Stimulated activated CD4-positive, alpha-beta T cell treated with anti-CD3 and anti-CD28 coated beads, Interleukin-4, amount 100 ng/mL, for 1 hour (primary cell): Measurements from ENCODE around the gene OR7C1.
"Not testable (repeated sequence)": the region's sequence is repeated elsewhere in the genome, so short reads cannot be mapped to it uniquely, and the experiment has no call there.

Experiments used
- DNase-seq: peaks from one replicate; pipeline ENCODE4 v3.0.0-alpha.2; 2020

Gene OR7C1

GRCh38 chr19:14783410-14783998 is 51.5 kb downstream of the OR7C1 start:
- not testable (repeated sequence) for DNase-seq

DNA sequence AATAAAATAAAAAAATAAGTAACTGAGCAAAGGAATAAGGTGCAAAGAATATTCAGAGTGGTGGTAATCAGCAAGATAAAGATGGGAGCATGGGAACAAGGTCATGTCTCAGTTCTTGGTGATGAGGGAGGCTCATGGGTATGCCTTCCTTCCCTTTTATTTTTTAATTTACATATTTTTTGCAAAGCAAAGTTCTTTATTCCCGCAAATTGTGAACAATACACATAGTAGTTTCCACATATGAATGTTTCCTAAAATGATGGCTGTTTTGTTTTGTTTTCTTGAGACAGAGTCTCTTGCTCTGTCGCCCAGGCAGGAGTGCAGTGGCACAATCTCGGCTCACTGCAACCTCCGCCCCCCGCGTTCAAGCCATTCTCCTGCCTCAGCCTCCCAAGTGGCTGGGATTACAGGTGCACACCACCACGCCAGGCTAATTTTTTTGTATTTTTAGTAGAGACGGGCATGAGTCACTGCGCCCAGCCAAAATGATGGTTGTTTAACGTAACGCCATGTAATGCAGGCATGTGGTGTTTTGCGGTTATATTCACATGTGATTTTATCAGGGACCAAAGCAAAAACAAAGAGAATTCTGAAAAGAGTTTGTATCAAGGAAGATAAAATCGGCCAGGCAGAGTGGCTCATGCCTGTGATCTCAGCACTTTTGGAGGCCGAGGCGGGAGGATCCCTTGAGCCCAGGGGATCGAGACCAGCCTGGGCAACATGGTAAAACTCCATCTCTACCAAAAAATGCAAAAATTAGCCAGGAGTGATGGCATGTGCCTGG is 52.2 kb downstream of the OR7C1 start:
- no peak for DNase-seq

DNA sequence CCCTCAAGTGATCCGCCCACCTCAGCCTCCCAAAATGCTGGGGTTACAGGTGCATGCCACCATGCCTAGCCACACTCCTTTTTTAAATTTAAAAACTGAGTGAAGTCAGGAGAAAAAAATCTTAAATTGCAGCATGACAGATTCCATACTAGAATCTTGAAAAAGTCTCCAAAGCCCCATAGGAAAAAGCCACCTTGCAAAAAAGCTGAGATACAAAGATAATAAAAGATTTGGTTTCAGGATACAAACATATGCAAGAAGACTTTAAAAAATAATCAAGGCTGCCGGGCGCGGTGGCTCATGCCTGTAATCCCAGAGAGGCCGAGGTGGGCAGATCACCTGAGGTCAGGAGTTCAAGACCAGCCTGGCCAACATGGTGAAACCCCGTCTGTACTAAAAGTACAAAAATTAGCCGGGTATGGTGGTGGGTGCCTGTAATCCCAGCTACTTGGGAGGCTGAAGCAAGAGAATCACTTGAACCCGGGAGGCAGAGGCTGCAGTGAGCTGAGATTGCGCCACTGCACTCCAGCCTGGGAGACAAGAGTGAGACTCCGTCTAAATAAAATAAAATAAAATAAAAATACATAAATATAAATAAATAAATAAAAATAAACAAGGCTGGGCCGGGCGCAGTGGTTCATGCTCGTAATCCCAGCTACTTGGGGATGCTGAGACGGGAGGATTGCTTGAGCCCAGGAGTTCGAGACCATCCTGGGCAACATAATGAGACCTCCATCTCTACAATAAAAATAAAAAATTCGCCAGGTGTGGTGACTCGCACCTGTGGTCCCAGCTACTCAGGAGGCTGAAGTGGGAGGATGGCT is 53.1 kb downstream of the OR7C1 start:
- not testable (repeated sequence) for DNase-seq

DNA sequence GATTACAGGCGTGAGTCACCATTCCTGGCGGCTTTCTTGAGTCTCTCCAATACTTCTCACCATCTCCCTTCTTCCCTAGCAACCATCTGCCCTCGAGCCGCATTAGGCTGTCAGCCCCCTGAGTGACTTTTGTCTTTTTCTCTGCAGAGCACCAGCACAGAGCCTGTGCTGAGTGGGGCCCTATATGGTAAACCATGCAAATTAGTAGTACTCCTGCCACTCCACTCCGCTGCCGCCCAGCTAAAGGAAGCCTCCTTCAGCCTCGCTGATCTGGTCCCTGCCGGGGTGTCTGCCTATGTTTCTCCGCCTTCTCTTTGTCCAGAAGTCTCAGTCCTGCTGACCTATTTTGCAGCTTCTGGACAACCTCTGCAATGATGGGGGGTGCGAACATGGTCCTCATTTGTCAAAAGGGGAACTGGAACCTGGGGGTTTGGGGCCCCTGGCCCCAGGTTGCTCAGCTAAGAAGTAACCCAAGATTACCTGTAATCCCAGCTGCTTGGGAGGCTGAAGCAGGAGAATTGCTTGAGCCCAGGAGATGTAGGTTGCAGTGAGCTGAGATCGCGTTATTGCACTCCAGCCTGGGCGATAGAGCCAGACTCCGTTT is 54.3 kb downstream of the OR7C1 start:
- not testable (repeated sequence) for DNase-seq

- no peak for DNase-seq
These were observed 55.8 kb downstream of the OR7C1 start for GRCh38 chr19:14779151-14779550.

DNA sequence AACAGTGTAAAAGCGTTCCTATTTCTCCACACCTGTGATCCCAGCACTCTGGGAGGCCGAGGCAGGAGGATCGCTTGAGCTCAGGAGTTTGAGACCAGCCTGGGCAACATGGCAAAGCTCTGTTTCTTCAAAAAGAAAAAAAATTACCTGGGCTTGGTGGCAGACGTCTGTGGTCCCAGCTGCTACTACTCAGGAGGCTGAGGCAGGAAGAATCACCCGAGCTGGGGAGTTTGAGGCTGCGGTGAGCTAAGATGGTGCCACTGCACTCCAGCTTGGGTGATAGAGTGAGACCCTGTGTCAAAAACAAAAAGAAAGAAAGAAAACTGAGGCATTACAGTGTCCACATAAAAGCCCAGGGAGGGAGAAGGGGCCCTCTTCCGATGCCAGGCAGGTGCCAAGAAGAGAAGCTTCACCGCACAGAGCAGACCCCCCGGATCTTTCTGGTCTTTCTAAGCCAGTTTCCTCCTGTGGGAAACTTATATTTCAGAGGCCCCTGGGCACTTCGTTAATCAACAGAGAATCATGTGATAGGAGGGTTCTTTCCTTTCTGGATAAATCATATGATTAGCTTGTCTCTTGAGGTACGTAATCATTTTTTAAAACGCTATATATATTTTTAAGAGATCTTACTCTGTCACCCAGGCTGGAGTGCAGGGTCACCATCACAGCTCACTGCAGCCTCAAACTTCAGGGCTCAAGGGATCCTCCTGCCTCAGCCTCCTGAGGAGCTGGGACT is 56.7 kb downstream of the OR7C1 start, which contains the start of gene ADGRE2:
Gene ADGRE2 (minus strand): TSS at position 451 of the 736 bp plus-strand sequence. CDS start 1,804 bp downstream, outside the sequence.
- DNase-seq: not testable (repeated sequence)

- DNase-seq: not testable (repeated sequence)
These were observed 57.3 kb downstream of the OR7C1 start for GRCh38 chr19:14777645-14778044.

DNA sequence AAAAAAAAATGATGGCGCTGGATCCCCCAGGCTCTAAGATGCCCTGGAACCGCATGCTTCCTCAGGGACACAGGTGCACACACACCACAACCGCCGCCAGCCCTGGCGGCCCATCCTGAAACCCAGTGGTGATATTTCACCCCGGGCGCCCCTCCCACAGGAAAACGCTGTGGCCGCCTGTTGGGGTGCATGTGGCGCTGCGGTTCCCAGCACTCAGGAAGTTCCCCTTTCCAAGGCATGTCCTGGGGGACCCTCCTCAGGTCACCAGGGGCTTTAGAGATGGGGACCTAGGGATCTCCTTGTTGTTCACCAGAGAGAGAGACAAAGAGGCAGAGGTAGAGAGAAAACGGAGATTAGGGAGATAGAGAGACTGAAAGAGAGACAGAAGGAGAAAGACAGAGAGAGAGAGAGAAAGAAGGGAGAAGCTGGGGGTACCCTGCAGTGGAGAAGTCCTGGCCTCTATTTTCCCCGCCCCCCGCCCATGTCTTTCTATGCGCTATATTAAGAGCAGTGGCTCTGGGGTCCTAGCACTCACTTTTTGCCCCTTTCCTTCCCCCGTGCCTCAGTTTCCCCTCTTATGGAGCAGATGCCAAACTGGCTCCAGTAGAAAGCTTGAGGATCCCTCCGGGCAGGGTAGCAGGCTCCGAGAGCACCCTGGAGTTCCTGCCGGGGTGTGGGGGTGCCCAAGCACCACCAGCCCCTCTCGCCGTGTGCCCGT is 59.0 kb downstream of the OR7C1 start:
- no peak for DNase-seq

- DNase-seq: not testable (repeated sequence)
These were observed 59.7 kb downstream of the OR7C1 start for GRCh38 chr19:14775326-14775725.

GRCh38 chr19:14774373-14774772 is 60.6 kb downstream of the OR7C1 start:
- DNase-seq: no peak

DNA sequence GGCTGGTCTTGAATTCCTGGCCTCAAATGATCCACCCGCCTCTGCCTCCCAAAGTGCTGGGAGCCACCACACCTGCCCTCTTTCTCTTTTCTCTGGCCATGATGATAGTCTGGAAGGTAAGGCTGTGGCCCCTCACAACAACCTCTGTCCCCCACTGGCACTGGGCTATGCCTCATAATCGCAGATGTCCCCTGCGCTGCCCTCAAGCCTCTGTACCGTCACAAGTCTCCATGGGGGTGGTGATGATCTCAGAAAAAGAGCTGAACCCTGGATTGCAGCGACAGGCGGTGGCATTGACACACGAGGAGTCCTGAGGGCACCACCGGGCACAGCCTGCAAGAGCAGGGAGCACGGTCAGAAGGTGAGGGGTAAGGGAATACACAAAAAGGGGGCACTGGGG is 61.3 kb downstream of the OR7C1 start:
- DNase-seq: not testable (repeated sequence)

DNA sequence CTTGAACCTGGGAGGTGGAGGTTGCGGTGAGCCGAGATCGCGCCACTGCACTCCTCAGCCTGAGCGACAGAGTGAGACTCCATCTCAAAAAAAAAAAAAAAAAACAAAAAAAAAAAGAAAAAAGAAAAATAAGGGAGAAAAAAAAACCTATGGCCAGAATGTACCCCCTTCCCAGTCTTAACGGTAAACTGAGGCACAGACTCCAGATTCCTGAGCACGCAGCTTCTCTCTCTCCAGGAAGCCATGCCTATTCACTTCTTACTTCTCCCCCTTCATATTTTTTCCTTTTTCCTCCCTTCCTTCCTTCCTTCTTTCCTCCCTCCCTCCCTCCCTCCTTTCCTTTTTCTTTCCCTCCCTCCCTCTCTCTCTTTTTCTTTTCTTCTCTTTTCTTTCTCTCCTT is 62.0 kb downstream of the OR7C1 start:
- DNase-seq: no peak

DNA sequence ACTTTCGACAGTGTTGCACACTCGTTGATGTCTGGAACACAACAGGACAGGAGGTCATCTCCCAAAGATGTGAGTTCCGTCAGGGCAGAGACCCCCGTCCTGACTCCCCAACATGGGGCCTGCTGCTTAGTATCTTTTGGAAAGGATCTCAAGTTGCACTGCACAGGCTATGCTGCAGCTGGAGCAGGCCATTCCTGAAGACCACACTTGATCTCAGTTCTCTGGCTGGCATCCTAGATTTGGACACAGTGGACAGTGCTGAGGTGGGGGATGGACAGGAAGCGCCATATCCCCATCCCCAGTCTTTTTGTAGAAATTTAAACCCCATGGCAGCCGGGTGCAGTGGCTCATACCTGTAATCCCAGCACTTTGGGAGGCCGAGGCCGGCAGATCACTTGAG is 62.5 kb downstream of the OR7C1 start:
- no peak for DNase-seq

GRCh38 chr19:14770944-14771839 is 63.8 kb downstream of the OR7C1 start:
- DNase-seq: no peak

GRCh38 chr19:14770136-14770535 is 64.8 kb downstream of the OR7C1 start:
- no peak for DNase-seq

DNA sequence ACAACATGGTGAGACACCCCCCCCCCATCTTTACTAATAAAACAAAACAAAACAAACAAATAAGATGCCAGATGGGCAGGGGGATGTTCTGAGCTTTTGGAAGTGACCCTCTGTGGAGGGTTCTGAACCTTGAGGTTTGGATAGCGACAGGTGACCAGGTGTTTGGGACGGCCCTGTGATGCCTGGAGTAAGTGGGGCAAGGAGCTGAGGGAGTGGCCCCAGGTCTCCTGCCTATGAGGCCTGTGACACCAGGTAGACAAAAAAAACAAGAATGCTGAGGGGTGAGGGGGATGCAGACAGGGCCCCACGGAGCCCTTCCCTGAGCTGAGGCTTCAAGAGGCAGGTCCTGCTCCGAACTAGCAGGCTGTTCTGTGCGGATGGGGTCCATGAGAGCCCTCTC is 65.8 kb downstream of the OR7C1 start:
- no peak for DNase-seq

DNA sequence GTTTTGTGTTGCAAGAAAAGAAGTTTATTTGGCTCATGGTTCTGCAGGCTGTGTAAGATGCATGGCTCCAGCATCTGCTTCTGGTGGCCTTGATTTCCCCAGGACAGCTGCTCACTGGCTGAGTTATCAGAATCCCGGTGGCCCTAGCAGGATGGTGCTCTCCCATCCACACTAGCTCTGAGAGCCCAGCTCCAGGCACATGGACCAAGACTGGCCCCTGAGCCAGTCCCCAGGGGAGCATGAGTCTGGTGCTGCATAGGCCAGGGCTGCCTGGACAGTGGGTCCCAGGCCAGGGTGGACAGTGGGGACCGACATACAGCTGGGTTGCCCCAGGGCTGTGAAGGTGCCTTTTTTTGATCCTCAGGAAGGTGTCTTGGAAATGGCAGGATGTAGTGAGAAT is 67.0 kb downstream of the OR7C1 start:
- no peak for DNase-seq

GRCh38 chr19:14767466-14767971 is 67.5 kb downstream of the OR7C1 start:
- no peak for DNase-seq

GRCh38 chr19:14765841-14766240 is 69.1 kb downstream of the OR7C1 start:
- DNase-seq: not testable (repeated sequence)

DNA sequence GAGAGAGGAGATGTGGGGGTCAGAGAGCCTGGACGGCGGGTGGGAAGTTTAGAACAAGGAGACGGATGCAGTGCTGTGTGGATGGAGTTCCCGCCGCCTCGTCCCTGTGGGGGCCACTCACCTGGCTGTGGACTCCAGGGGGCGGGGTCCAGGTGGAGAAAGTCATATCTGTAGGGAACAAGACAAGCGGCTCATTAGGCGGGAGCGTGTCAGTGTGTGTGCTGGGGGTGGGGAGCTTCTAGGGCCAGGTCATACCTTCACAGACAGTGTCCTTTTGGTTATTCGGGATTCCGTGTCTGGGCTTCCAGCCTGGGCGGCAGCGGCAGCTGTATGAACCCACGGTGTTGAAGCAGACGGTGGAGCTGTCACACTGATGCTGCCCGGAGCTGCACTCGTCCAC is 69.6 kb downstream of the OR7C1 start:
- not testable (repeated sequence) for DNase-seq
